ENCODE measurements around the gene SLC50A1.
"Not testable (repeated sequence)": the region's sequence is repeated elsewhere in the genome, so short reads cannot be mapped to it uniquely, and the experiment has no call there.

The SLC50A1 gene

DNA sequence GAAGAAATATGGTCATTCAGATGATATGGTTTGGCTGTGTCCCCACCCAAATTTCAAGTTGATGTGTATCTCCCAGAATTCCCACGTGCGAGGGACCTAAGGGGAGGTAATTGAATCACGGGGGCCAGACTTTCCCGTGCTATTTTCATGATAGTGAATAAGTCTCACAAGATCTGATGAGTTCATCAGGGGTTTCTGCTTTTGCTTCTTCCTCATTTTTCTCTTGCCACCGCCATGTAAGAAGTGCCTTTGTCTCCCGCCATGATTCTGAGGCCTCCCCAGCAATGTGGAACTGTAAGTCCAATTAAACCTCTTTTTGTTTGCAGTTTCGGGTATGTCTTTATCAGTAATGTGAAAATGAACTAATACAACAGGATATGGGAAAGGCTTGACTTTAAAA is 6.1 kb downstream of the SLC50A1 start:
- in situ Hi-C loops (cut with HindIII; ENCODE audit: low sequenced_read_pairs), result no loop called here
- TF ChIP-seq CTCF (IDR thresholded peaks at IDR 0.05; ENCODE audit: low read depth, low read length), result no peak
- H3K4me3 ChIP-seq (ENCODE audit: low read depth, low read length), result no peak overlapping the region
- DNase-seq (ENCODE audit: low read depth, low spot score), result no peak

DNA sequence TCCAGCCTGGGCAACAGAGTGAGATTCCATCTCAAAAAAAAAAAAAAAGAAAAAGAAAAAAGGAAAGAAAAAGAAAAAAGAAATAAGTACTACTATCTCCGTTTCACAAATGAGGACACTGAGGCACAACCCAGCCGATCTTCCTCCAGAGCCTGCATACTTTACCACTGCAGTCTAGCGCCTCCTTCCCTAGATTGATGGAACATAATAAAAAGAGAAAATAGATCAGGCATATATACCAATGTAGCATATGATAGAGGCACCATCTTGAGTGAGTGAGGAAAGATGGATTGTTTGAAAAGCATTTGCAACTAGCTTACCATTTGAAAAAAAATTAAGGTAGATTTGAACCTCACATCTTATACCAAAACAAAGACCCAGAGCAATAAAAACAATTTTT is 9.8 kb downstream of the SLC50A1 start:
- in situ Hi-C loops (cut with HindIII; ENCODE audit: low sequenced_read_pairs), result no loop called here
- no peak for DNase-seq (ENCODE audit: low read depth, low spot score)
- TF ChIP-seq CTCF (IDR thresholded peaks at IDR 0.05; ENCODE audit: low read depth, low read length), result no peak
- H3K4me3 ChIP-seq (ENCODE audit: low read depth, low read length), result no peak overlapping the region

DNA sequence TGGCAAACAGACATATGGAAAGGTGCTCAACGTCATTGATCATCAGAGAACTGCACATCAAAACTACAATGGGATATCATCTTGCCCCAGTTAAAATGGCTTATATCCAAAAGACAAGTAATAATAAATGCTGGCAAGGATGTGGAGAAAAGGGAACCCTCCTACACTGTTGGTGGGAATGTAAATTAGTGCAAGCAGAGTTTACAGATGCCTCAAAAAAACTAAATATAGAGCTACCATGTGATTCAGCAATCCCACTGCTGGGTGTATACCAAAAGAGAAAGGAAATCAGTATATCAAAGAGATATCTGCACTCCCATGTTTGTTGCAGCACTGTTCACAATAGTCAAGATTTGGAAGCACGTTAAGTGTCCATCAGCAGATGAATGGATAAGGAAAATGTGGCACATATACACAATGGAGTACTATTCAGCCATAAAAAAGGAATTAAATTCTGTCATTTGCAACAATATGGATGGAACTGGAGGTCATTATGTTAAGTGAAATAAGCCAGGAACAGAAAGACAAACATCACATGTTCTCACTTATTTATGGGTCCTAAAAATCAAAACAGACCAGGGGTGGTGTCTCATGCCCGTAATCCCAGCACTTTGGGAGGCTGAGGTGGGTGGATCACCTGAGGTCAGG is 20.5 kb downstream of the SLC50A1 start:
- in situ Hi-C loops (cut with HindIII; ENCODE audit: low sequenced_read_pairs); DNase-seq (ENCODE audit: low read depth, low spot score); H3K4me3 ChIP-seq (ENCODE audit: low read depth, low read length): not testable (repeated sequence)

DNA sequence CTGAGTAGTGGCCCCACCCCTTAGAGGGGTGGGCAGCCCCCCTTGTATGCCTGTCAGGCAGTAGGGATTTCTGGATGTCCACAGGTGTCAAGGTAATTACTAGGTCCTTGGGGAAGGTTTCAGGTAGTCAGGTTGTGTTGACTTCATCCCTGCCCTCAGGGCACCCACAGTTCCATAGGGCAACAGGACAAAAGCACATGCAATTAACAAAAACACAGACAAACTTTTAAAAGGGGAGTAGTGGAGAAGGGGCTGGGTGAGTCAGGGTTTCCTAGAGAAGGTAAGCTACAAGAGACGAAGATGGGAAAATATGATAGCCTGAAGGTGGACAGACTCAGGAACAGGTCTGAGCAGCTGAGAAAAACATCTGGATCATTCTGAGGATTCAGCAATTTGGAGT is 23.3 kb downstream of the SLC50A1 start:
- no peak for DNase-seq (ENCODE audit: low read depth, low spot score)
- in situ Hi-C loops (cut with HindIII; ENCODE audit: low sequenced_read_pairs), result no loop called here
- TF ChIP-seq CTCF (IDR thresholded peaks at IDR 0.05; ENCODE audit: low read depth, low read length), result no peak
- no peak overlapping the region for H3K4me3 ChIP-seq (ENCODE audit: low read depth, low read length)

DNA sequence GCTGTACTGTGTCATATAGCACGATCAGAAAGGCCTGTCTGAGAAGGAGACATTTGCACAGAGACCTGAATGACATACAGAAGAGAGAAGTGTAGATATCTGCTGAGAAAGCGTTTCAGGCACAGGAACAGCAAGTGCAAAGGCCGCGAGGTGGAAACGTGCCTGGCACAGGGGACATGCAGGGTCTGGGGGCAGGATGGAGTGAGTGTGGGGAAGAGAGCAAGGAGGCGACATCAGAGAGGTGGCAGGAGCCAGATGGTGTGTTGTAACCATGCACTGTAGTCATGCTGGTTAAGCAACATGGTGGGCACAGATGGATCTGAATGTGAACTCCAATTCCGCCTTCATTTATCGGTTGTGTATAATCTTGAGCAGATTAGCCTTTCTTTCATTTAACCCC is 24.5 kb downstream of the SLC50A1 start:
- no peak for DNase-seq (ENCODE audit: low read depth, low spot score)
- H3K4me3 ChIP-seq (ENCODE audit: low read depth, low read length), result no peak overlapping the region
- no peak for TF ChIP-seq CTCF (IDR thresholded peaks at IDR 0.05; ENCODE audit: low read depth, low read length)
- in situ Hi-C loops (cut with HindIII; ENCODE audit: low sequenced_read_pairs), result no loop called here

- H3K4me3 ChIP-seq (ENCODE audit: low read depth, low read length); in situ Hi-C loops (cut with HindIII; ENCODE audit: low sequenced_read_pairs); DNase-seq (ENCODE audit: low read depth, low spot score): not testable (repeated sequence)
Measured at GRCh38 chr1:155162631-155163030, 27.0 kb downstream of the SLC50A1 start.

- in situ Hi-C loops (cut with HindIII; ENCODE audit: low sequenced_read_pairs); H3K4me3 ChIP-seq (ENCODE audit: low read depth, low read length); DNase-seq (ENCODE audit: low read depth, low spot score): not testable (repeated sequence)
Measured at GRCh38 chr1:155163785-155164184, 28.1 kb downstream of the SLC50A1 start.

DNA sequence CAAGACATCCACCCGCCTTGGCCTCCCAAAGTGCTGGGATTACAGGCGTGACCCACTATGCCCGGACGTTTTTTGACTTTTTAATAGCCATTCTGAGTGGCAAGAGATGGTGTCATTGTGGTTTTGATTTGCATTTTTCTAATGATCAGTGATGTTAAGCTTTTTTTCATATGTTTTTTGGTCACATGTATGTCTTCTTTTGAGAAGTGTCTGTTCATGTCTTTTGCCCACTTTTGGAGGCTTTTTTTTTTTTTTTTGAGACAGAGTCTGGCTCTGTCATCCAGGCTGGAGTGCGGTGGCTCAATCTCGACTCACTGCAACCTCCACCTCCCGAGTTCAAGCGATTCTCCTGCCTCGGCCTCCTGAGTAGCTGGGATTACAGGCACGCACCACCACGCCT is 29.0 kb downstream of the SLC50A1 start:
- H3K4me3 ChIP-seq (ENCODE audit: low read depth, low read length); DNase-seq (ENCODE audit: low read depth, low spot score); in situ Hi-C loops (cut with HindIII; ENCODE audit: low sequenced_read_pairs): not testable (repeated sequence)

DNA sequence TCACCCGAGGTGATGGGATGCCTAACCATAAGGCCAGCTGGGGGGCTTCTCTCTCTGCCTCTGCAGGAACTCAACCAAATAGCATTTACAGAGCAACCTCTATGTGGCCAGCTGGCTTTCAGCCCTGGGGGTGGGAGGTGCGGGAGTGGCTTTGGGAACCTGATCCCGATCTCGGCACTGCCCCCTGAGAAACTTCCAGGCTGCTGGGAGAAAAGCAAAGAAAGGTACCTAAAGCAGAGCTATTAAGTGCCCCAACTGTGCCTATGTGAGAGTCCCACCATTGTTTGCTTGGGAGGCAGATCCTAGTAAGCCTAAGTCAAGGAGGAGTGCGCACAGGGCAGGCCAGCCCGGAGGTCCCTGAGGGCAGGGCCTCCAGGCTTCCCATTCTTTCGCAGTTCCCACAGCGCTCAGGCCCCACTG is 30.4 kb downstream of the SLC50A1 start:
- no peak for DNase-seq (ENCODE audit: low read depth, low spot score)
- no peak for TF ChIP-seq CTCF (IDR thresholded peaks at IDR 0.05; ENCODE audit: low read depth, low read length)
- in situ Hi-C loops (cut with HindIII; ENCODE audit: low sequenced_read_pairs), result no loop called here
- no peak overlapping the region for H3K4me3 ChIP-seq (ENCODE audit: low read depth, low read length)

All from astrocyte of the spinal cord (primary cell).